ENCODE data around the gene MAD1L1. TPM values are rescaled to one million over a fixed set of nuclear protein-coding genes. Genes with fewer than 3 reads are reported as not detected.

The MAD1L1 gene
- total RNA-seq, 1 experiment from 2014 or later = 38.5 TPM

- no peaks in the 10 kb centered on the region for H4K20me1 ChIP-seq (ENCODE audit: insufficient read depth)
- H3K4me3 ChIP-seq (replicated peaks in 1 of 2; ENCODE audit: low read depth in 1 of 2, low read length in 2 of 2) = no peak overlapping the region
- no peak overlapping the region for H3K9ac ChIP-seq (ENCODE audit: low read length)
- BruUV-seq (replicated peaks) = no TSS peak
- TF ChIP-seq, protein P1, sequence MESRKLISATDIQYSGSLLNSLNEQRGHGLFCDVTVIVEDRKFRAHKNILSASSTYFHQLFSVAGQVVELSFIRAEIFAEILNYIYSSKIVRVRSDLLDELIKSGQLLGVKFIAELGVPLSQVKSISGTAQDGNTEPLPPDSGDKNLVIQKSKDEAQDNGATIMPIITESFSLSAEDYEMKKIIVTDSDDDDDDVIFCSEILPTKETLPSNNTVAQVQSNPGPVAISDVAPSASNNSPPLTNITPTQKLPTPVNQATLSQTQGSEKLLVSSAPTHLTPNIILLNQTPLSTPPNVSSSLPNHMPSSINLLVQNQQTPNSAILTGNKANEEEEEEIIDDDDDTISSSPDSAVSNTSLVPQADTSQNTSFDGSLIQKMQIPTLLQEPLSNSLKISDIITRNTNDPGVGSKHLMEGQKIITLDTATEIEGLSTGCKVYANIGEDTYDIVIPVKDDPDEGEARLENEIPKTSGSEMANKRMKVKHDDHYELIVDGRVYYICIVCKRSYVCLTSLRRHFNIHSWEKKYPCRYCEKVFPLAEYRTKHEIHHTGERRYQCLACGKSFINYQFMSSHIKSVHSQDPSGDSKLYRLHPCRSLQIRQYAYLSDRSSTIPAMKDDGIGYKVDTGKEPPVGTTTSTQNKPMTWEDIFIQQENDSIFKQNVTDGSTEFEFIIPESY (IDR thresholded peaks at IDR 0.05; ENCODE audit: extremely low read depth, insufficient replicate concordance, low read length) = no peak
- TF ChIP-seq CEBPB (IDR thresholded peaks at IDR 0.05; ENCODE audit: low read depth) = no peak
- no peak for TF ChIP-seq SP1 (IDR thresholded peaks at IDR 0.05; ENCODE audit: low read depth)
- TF ChIP-seq REST (IDR thresholded peaks at IDR 0.05; ENCODE audit: low read depth) = no peak
- TF ChIP-seq JUND (IDR thresholded peaks at IDR 0.05) = no peak
- no peak for TF ChIP-seq ZFX (IDR thresholded peaks at IDR 0.05)
- no peak for TF ChIP-seq TCF7L2 (IDR thresholded peaks at IDR 0.05; ENCODE audit: borderline replicate concordance, extremely low read depth, insufficient read depth, insufficient read length)
- H3K4me1 ChIP-seq (ENCODE audit: control insufficient read depth in 1 of 2, insufficient read depth in 2 of 2, low read length in 2 of 2) = peaks cover 0 to 3% of the 10 kb centered on the region in 2 experiments; a peak in 1 of 4 replicates
- DNase-seq (ENCODE audit: low read depth, low spot score) = no peak
- H3K27ac ChIP-seq (ENCODE audit: low read depth, low read length) = no peak overlapping the region
- no peak for ATAC-seq
- H2AFZ ChIP-seq (ENCODE audit: low read depth, low read length, poor library complexity, severe bottlenecking) = no peak overlapping the region
- no peak overlapping the region for H3K4me2 ChIP-seq (ENCODE audit: low read length)
- no peaks in the 10 kb centered on the region for H3K9me2 ChIP-seq (ENCODE audit: insufficient read depth)
- ChIA-PET RAD21 (ENCODE audit: low non-redundant PET in 1 of 2, low total read pairs in 2 of 2, uncharacterized antibody in 2 of 2, unreplicated experiment in 2 of 2) (no interaction called here), CTCF (no interaction called here), POLR2A (no interaction called here)
- intact Hi-C loops (cut with micrococcal nuclease) = no loop called here
- peaks cover 8% of the 10 kb centered on the region; the same call in 1 of the 2 replicates for H3K79me2 ChIP-seq (ENCODE audit: insufficient read depth, low read length)
- no peaks in the 10 kb centered on the region for H3K27me3 ChIP-seq (ENCODE audit: insufficient read depth, low read length)
- peaks cover 13 to 15% of the 10 kb centered on the region in 2 experiments; a peak in 3 of 4 replicates for H3K36me3 ChIP-seq (ENCODE audit: control insufficient read depth in 1 of 2, insufficient read depth in 2 of 2, low read length in 2 of 2)
- H3K9me3 ChIP-seq (ENCODE audit: control insufficient read depth in 1 of 2, insufficient read depth in 1 of 2, low read depth in 1 of 2, low read length in 2 of 2) = no peaks in the 10 kb centered on the region
Observed at GRCh38 chr7:2219606-2220005, 13.1 kb downstream of the MAD1L1 start.
